ENCODE data around the gene STT3A. TPM values are rescaled to one million over a fixed set of nuclear protein-coding genes. Genes with fewer than 3 reads are reported as not detected.

STT3A gene
- total and polyA plus RNA-seq, 2 of the 13 experiments (the other 11 are each of a cell fraction or from before 2014, with no cell fraction given), result 229 to 319 TPM

GRCh38 chr11:125593114-125593820 lies 615 bp downstream of the STT3A start:
- ChIA-PET POLR2A (interaction anchor here (0.7 to 4.1 kb wide), 14 partner anchors 9 to 887 kb away, joined by 3 to 45 read pairs (median 4); partner anchors contain the start of genes CHEK1, EI24, HYLS1 and PUS3), CTCF (ENCODE audit: low intra/inter-chr PET ratio, low total read pairs) (no interaction called here)
- intact Hi-C loops (cut with micrococcal nuclease; ENCODE audit: unreplicated experiment), result loop anchor here (2.0 kb wide), 1 partner anchor 32 kb away; the partner anchor contains the start of gene CHEK1
- Histone ChIP-seq H3K27me3 (ENCODE audit: control insufficient read depth in 1 of 2, insufficient read depth in 2 of 2, low read length in 2 of 2) (no peaks in the 10 kb centered on the region; a peak in 1 of 5 replicates), H3K27ac (ENCODE audit: extremely low read length, insufficient read depth, low read length) (peak overlapping the region; percentile 72), H3K36me3 (replicated peaks in 1 of 2; ENCODE audit: control insufficient read depth in 1 of 2, insufficient read depth in 2 of 2, low read length in 2 of 2) (peaks cover 1 to 22% of the 10 kb centered on the region in 2 experiments), H3K4me1 (ENCODE audit: insufficient read depth, low read length) (peaks cover 37% of the 10 kb centered on the region), H2AFZ (ENCODE audit: low read length) (peak overlapping the region; percentile 28), H3K9me3 (ENCODE audit: low read length) (no peaks in the 10 kb centered on the region), H3K4me2 (ENCODE audit: low read depth, low read length) (peak overlapping the region; percentile 76), H3K79me2 (ENCODE audit: insufficient read depth, low read length) (peaks cover 49% of the 10 kb centered on the region), H3K4me3 (replicated peaks in 1 of 3; ENCODE audit: insufficient read depth in 1 of 3, low read depth in 2 of 3, low read length in 3 of 3) (peak overlapping the region; percentile 81 to 96 (median 90)), H4K20me1 (ENCODE audit: insufficient read depth, low read length) (no peaks in the 10 kb centered on the region), H3K9ac (ENCODE audit: insufficient read depth, low read depth, low read length) (peak overlapping the region; percentile 86)
- BruUV-seq (replicated peaks), result TSS peak; percentile 77
- ATAC-seq, result peak; percentile 64
- FAIRE-seq, result no peak
- DNase-seq (ENCODE audit: low spot score), result peak; percentile 60
- in situ Hi-C loops (cut with HindIII; ENCODE audit: extremely low pct_ligation_motif_present, low pct_unique_long_range_greater_than_20kb), result no loop called here
- WGBS (ENCODE audit: low lambda C conversion rate), result 2% methylated on average over 17 of the region's 18 CpGs
- TF ChIP-seq MED13 (CRISPR knock-in tag; IDR thresholded peaks at IDR 0.05) (0 out of 2 replicates have a peak, but pooled peaks have one; percentile 19), MTF2 (CRISPR knock-in tag; IDR thresholded peaks at IDR 0.05; ENCODE audit: borderline replicate concordance) (no peak), KDM5B (CRISPR knock-in tag; IDR thresholded peaks at IDR 0.05; ENCODE audit: borderline replicate concordance) (0 out of 2 replicates have a peak, but pooled peaks have one; percentile 47), SALL2 (CRISPR knock-in tag; IDR thresholded peaks at IDR 0.05) (no peak), SNRNP70 (IDR thresholded peaks at IDR 0.05; ENCODE audit: low read depth, low read length) (no peak), RFX5 (IDR thresholded peaks at IDR 0.05; ENCODE audit: low read depth, low read length) (no peak), ZNF703 (CRISPR knock-in tag; IDR thresholded peaks at IDR 0.05; ENCODE audit: borderline replicate concordance) (no peak), ARID3A (IDR thresholded peaks at IDR 0.05; ENCODE audit: low read depth, low read length) (no peak), AGO2 (optimal IDR thresholded peaks at IDR 0.05; ENCODE audit: low read depth, low read length) (no peak), TFE3 (CRISPR knock-in tag; IDR thresholded peaks at IDR 0.05) (no peak), ZFP41 (CRISPR knock-in tag; IDR thresholded peaks at IDR 0.05; ENCODE audit: borderline replicate concordance) (no peak), E2F1 (CRISPR knock-in tag; IDR thresholded peaks at IDR 0.05) (no peak), ZNF552 (CRISPR knock-in tag; IDR thresholded peaks at IDR 0.05; ENCODE audit: borderline replicate concordance) (no peak; the same call in 1 of the 2 replicates), PAXIP1 (CRISPR knock-in tag; conservative IDR thresholded peaks at IDR 0.05) (no peak; the same call in 1 of the 2 replicates), ATM (IDR thresholded peaks at IDR 0.05; ENCODE audit: borderline replicate concordance) (no peak), SIN3B (IDR thresholded peaks at IDR 0.05; ENCODE audit: low read length) (no peak)
